GM21737 (cell line): ENCODE measurements around the gene RARB.

Experiments
- ATAC-seq: cut with Tn5 transposase; IDR thresholded peaks from one replicate; pipeline ENCODE4 v1.9.1; 2021; ENCODE audit warnings: mild to moderate bottlenecking, moderate library complexity; ENCODE audit not compliant: unreplicated experiment

RARB gene

DNA sequence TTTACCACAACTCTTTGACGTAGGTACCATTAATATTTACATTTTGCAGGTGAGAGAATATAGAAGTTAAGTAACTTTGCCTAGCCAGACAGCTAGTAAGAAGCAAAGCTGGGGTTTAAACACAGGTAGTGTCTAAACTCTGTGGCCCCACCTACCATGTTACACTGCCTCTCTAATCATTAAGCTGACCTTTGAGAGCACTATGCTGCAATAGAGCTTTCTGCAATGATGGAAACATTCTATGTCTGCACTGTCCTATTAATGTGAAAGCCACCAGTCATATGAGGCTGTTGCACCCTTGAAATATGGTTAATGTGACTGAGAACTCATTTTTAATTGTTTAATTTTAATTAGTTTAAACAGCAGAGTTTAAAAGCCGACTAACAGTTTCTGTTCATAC is 6.3 kb upstream of the RARB start:
- ATAC-seq: no peak

- ATAC-seq: no peak
Measured at GRCh38 chr3:25423780-25424588, 4.1 kb upstream of the RARB start.

DNA sequence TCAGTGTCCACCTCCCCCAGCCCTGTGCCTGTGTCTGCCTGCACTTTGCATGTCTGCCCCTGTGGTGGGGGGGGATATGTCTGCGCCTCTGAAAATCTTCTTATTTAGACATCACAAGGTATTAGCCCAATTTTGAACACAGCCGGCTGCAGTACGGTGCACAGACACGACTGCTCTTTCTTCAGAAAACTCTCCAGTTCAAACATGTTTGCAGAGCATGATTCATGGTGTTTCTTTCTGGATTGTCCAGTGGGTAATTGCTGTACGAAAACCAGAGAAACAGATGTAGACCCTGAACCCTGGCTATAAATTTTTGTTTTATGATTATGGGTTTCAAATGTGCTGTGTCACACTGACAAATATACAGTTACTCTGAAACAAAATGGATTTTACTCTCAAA is 3.4 kb upstream of the RARB start:
- ATAC-seq: no peak

DNA sequence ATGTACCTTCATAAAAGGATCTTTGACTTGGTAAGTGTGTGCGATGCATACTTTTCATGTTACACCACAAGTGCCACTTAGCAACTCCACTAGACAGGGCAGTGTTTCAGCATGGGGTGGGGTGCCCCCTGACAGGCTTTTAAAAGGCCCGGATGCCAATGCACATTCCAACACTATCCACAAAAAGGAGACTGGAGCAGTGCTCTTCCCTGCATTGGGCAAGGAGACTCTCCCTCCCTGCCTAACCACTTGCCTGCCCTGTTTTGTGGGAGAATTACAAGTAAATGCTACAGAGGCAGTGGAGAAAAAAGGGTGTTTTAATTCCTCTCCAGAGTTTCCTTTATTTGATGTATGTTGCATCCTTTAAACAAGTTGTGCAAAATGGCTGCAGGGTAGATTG is 1.7 kb upstream of the RARB start:
- no peak for ATAC-seq

GRCh38 chr3:25427155-25427554 is 908 bp upstream of the RARB start:
- ATAC-seq: no peak

GRCh38 chr3:25427563-25427941 is 511 bp upstream of the RARB start:
- ATAC-seq: no peak

- no peak for ATAC-seq
Measured at GRCh38 chr3:25428789-25429335, 799 bp downstream of the RARB start.

DNA sequence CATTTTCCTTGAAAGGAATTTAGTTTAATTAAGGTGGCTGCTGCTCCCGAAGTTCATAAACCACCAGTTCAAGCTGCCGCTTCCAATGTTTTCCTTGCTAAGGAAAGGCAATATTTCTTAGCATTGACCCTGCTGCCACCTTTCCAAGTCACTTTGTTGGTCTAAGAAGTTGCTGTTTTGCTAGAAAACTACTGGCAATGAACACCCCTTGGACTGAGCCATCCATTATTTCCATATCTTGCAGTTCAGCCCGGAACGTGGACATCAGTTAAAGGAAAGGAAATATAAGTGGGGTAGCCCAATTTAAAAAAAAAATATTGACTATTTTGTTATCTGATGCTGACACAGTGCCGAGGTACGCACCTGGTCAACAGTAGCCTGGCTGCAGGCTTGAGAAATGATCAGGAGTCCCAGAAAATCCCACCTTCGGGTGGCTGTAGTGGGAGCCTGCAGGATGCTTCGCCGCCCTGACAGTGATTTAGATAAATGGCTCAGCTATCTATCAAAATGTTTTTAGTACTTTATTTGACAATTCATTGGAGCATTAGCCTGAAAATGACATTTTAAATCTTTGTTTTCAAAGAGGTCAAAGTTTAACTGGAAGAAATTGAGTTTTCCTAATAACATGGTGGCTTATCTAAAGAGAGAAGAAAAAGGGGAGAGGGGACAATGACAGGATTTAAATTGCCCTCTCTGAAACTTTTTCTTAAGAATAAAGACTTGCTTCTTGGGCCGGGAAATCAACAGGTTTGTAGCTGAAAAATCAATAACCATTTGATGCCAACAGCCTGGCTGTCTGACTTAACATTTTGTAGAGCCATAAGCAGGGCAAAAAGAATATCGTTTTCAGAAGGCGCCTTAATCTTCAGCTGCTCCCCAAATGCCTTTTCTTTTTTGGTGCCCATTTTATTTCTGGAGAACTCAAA is 1.6 kb downstream of the RARB start:
- ATAC-seq: no peak

DNA sequence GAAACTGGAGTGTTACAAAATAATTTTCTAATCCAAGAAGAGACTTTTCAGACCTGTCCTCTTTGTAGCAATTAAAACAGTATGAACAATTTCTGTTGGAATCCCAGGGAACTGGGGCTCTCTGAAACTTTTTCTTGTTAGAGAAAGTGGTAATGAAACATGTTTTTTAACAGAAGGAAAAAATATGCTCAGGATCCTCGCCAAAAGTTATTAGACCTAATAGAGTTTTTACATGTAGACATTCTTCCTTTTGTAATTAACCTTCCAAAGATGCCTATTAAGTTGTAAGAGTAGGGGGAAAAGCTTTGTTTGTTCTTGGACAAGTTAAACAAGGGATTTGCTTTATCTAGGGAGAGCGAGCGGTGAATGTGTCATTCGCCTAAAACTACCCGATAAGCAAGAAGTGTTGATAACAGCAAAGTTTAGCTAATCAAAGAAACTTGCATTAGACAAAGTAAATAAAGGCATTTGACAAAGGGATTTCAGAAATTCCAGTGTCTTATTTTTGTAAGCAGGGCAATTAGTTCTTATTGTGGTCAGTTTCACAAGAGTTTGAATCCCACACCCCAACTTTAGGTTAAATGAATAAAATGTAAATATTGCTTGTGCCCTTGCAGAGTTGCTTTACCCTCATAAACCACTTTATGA is 2.3 kb downstream of the RARB start:
- ATAC-seq: no peak

DNA sequence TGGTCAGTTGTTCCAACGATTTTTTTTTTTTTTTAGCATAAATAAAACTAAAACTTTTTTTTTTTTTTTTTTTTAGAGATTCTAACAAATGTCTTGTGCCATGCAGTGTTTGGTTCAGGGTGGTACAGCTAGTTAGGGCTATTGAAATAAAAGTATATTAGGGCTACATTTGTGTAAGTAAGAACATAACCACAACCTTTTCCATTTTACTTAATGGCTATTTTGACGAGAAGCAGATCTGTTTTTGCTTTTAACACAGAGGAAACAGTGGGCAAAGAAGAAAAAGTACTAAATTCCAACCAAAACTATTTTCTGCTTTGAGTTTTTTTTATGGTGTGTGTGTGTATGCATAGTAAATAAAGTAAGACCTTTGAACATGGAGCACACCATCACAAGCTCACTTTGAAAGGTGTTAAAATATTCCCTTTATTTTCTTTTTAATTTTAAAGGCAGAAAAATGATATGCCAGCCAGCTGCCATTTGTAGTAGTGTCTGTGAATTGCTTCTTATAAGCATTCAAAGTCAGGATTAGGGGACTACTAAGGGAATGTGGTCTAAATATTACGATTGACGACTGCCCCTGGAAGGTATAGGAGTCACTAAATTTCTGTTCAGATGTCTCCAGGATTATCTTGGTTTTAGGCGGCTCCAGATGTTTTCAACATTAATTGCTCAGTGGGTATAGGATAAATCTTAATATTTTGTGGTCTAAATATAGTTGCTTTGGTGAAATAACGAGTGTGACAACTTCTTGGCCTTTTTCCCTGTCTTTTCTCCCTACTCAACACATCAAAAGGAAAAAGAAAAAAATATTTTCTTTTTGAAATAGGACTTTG is 3.1 kb downstream of the RARB start:
- no peak for ATAC-seq

GRCh38 chr3:25432176-25432720 is 4.2 kb downstream of the RARB start:
- ATAC-seq: no peak

GRCh38 chr3:25433106-25433505 is 5.0 kb downstream of the RARB start:
- ATAC-seq: no peak

GRCh38 chr3:25433868-25434267 is 5.8 kb downstream of the RARB start:
- no peak for ATAC-seq

- ATAC-seq: no peak
Measured at GRCh38 chr3:25437953-25438352, 9.9 kb downstream of the RARB start.

DNA sequence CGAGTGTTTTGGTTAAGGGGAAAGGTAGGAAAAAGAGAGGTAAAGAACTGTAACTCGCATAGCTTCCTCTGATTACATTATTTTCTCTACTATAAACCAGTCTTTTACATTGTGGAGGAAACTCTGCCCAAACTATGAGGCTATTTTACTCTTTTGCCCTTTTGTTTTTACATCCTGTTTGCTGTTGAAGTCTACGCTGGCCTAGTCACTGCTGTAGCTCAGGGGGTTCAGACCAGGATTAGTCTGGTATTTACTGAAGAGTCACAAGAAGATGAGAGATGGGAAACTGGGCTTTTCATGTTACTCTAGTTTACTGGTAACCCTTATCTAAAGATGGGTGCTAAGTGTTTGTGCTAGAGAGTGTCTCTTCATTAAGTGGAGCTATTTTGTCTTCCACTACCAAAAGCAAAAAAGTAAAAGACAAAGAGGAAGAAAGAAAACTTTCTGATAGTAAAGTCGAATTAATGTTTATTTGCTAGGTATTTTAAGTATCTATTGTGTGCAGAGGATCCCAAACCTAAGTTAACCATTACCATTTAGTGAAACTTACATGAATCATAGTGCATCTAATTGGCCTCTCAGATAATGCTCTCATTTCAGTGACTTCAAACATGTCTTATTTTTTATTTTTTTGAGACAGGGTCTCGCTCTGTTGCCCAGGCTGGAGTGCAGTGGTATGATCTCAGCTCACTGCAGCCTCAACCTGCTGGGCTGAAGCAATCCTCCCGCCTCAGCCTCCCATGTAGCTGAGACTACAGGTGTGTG is 10.9 kb downstream of the RARB start:
- no peak for ATAC-seq

DNA sequence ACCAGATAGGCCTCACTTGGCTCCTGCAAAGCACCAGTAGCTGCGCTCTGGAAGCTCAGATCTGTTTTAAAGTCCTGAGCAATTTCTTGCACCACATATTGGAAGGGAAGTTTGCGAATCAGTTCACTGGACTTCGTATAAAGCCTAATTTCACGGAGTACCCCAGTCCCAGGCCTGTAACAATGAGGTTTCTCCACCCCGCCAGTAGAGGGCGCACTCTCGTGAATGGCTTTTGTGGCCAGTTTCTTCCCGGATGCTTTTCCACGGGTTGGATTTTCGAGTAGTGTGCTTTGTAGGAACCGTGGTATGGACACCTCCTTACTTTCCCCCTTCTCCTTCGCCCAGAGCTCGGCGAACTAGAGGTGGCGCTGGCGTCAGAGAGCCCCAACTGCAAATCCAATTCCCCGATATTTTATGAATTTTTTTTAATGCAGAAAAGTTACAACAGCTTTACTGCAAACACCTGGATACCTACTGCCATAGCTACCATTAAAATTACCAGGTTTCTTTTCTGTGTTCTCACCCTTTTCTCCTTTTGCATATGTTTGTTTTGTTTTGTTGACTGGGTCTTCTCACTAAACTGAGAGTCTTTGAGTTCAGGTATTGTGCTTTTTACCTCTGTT is 13.3 kb downstream of the RARB start:
- no peak for ATAC-seq

- ATAC-seq: no peak
Measured at GRCh38 chr3:25442486-25442885, 14.4 kb downstream of the RARB start.

GRCh38 chr3:25444273-25444672 is 16.2 kb downstream of the RARB start:
- ATAC-seq: no peak

GRCh38 chr3:25445731-25446130 is 17.7 kb downstream of the RARB start:
- no peak for ATAC-seq
